AG04450 (cell line): Measurements from ENCODE around the gene TRIM32. TPM values are rescaled to one million over a fixed set of nuclear protein-coding genes. Genes with fewer than 3 reads are reported as not detected.

Source experiments
- CTCF ChIA-PET: fragments of 300-600, 350-600 bp; formaldehyde crosslinking; extraction: SDS; loops from one replicate; lab custom pipeline; 2022; ENCODE audit warnings: antibody characterized with exemption, inconsistent platforms; lab: Charles Lee
- POLR2A ChIA-PET: fragments of 350-600 bp; formaldehyde crosslinking; extraction: SDS; loops from one replicate; lab custom pipeline; 2021; ENCODE audit warnings: antibody characterized with exemption, inconsistent platforms; lab: Yijun Ruan, JAX
- DNase-seq: peaks from one replicate; pipeline ENCODE4 v3.0.0-alpha.2; 2011; ENCODE audit warnings: low read depth, low spot score
- H3K27ac ChIP-seq: one replicate; pipeline ENCODE4 v1.5.1; 2012; ENCODE audit warnings: low read depth, low read length, control low read depth
- H3K27me3 ChIP-seq: one replicate; pipeline ENCODE4 v1.6.0; 2012; ENCODE audit warnings: low read length; ENCODE audit not compliant: control insufficient read depth, insufficient read depth
- H3K4me3 ChIP-seq: 2 replicates; pipeline ENCODE4 v1.5.1; 2011; ENCODE audit warnings: mild to moderate bottlenecking, low read depth, low read length, control low read depth
- H3K9me3 ChIP-seq: 2 replicates; pipeline ENCODE4 v1.5.1; 2012; ENCODE audit warnings: low read length; ENCODE audit not compliant: control insufficient read depth, insufficient read depth
- CTCF ChIP-seq: IDR thresholded peaks from 2 replicates; pipeline ENCODE4 v1.5.1; 2011; ENCODE audit warnings: low read depth, low read length, control low read depth, inconsistent platforms
- polyA plus RNA-seq: library from polyadenylated mRNA; depleted of rRNA; stranded (reverse); fragments of >200 nt; gene quantifications from 2 replicates; pipeline ENCODE4 v1.2.3, GENCODE V29; 2011

Gene TRIM32
- polyA plus RNA-seq, 1 experiment: 24.5 TPM

GRCh38 chr9:116692616-116693015 lies 5.5 kb downstream of the TRIM32 start:
- no peak for DNase-seq
- Histone ChIP-seq H3K9me3 (no peaks in the 10 kb centered on the region), H3K4me3 (no peak overlapping the region), H3K27ac (no peak overlapping the region), H3K27me3 (no peaks in the 10 kb centered on the region)
- no peak for TF ChIP-seq CTCF
- ChIA-PET POLR2A (no interaction called here), CTCF (no interaction called here)

GRCh38 chr9:116693233-116693731 lies 6.2 kb downstream of the TRIM32 start:
- Histone ChIP-seq H3K27me3 (no peaks in the 10 kb centered on the region), H3K9me3 (no peaks in the 10 kb centered on the region), H3K4me3 (no peak overlapping the region), H3K27ac (no peak overlapping the region)
- DNase-seq: no peak
- no peak for TF ChIP-seq CTCF
- ChIA-PET CTCF (no interaction called here), POLR2A (interaction anchor here (0.7 kb wide), 1 partner anchor 129 kb away, joined by 4 read pairs; no protein-coding TSS in a partner anchor)

- H3K27me3 ChIP-seq: no peaks in the 10 kb centered on the region
- ChIA-PET POLR2A (no interaction called here), CTCF (interaction anchor here (1.3 kb wide), 1 partner anchor 42 kb away, joined by 3 read pairs; no protein-coding TSS in a partner anchor)
- DNase-seq: no peak
- no peaks in the 10 kb centered on the region for H3K9me3 ChIP-seq
- no peak overlapping the region for H3K4me3 ChIP-seq
- no peak for TF ChIP-seq CTCF
- H3K27ac ChIP-seq: no peak overlapping the region
Observed at GRCh38 chr9:116694785-116695291, 7.7 kb downstream of the TRIM32 start.

GRCh38 chr9:116695438-116695837 lies 8.3 kb downstream of the TRIM32 start:
- CTCF ChIA-PET: interaction anchor here (1.3 kb wide), 1 partner anchor 42 kb away, joined by 3 read pairs; no protein-coding TSS in a partner anchor
- Histone ChIP-seq H3K9me3 (no peaks in the 10 kb centered on the region), H3K27ac (no peak overlapping the region), H3K4me3 (no peak overlapping the region), H3K27me3 (no peaks in the 10 kb centered on the region)
- no peak for DNase-seq
- POLR2A ChIA-PET: no interaction called here
- no peak for TF ChIP-seq CTCF

- CTCF ChIA-PET: interaction anchor here (1.6 kb wide), 1 partner anchor 163 kb away, joined by 5 read pairs; no protein-coding TSS in a partner anchor
- H3K27me3 ChIP-seq: no peaks in the 10 kb centered on the region
- H3K4me3 ChIP-seq: no peak overlapping the region
- POLR2A ChIA-PET: interaction anchor here (1.2 kb wide), 1 partner anchor 11 kb away, joined by 13 read pairs; the partner anchor contains the start of gene TRIM32
- no peaks in the 10 kb centered on the region for H3K9me3 ChIP-seq
- no peak overlapping the region for H3K27ac ChIP-seq
- no peak for TF ChIP-seq CTCF
- no peak for DNase-seq
Observed at GRCh38 chr9:116697362-116697761, 10.3 kb downstream of the TRIM32 start.
